NOMO-1 treated with DMSO at 0.1 percent for 48 hours (cell line): ENCODE measurements around the gene MAGEB1.
A peak's percentile ranks its signal among the peaks of the same experiment; 100 is the strongest.

ENCODE experiments used
- DNase-seq: peaks from one replicate; lab custom pipeline; 2025; ENCODE audit not compliant: unreplicated experiment; lab: John Stamatoyannopoulos, UW

MAGEB1 gene

GRCh38 chrX:30246769-30247489 lies at the start of gene MAGEB1:
TSS of gene MAGEB1 (plus strand) at chrX:30247146. CDS start at chrX:30250494, 3,348 bp downstream.
- DNase-seq, result no peak

GRCh38 chrX:30212172-30212571 lies 34.8 kb upstream of the MAGEB1 start:
- DNase-seq, result no peak

- no peak for DNase-seq
Measured at GRCh38 chrX:30215357-30215843, 31.5 kb upstream of the MAGEB1 start, which contains the start of gene MAGEB2. TSS of gene MAGEB2 (plus strand) at chrX:30215563. CDS start at chrX:30218581, 3,018 bp downstream.

- DNase-seq, result no peak
Measured at GRCh38 chrX:30217465-30217864, 29.5 kb upstream of the MAGEB1 start.

- no peak for DNase-seq
Measured at GRCh38 chrX:30219372-30219771, 27.6 kb upstream of the MAGEB1 start.

- no peak for DNase-seq
Measured at GRCh38 chrX:30220661-30221060, 26.3 kb upstream of the MAGEB1 start.

GRCh38 chrX:30224536-30224935 lies 22.4 kb upstream of the MAGEB1 start:
- DNase-seq, result no peak

- no peak for DNase-seq
Measured at GRCh38 chrX:30228526-30228925, 18.4 kb upstream of the MAGEB1 start.

GRCh38 chrX:30230395-30230794 lies 16.6 kb upstream of the MAGEB1 start, which contains the start of gene MAGEB3:
TSS of gene MAGEB3 (plus strand) at chrX:30230657. CDS start at chrX:30235925, 5,268 bp downstream.
- no peak for DNase-seq

GRCh38 chrX:30241724-30242415 lies 5.1 kb upstream of the MAGEB1 start, which contains the start of gene MAGEB4:
TSS of gene MAGEB4 (plus strand) at chrX:30242000. CDS start at chrX:30242136, 136 bp downstream.
- DNase-seq, result no peak

GRCh38 chrX:30248854-30249253 lies 1.9 kb downstream of the MAGEB1 start:
- no peak for DNase-seq

- DNase-seq, result no peak
Measured at GRCh38 chrX:30253257-30253656, 6.3 kb downstream of the MAGEB1 start.

GRCh38 chrX:30259927-30260326 lies 13.0 kb downstream of the MAGEB1 start:
- DNase-seq, result no peak

GRCh38 chrX:30261012-30261411 lies 14.1 kb downstream of the MAGEB1 start:
- DNase-seq, result no peak

GRCh38 chrX:30262763-30263162 lies 15.8 kb downstream of the MAGEB1 start:
- no peak for DNase-seq

- no peak for DNase-seq
Measured at GRCh38 chrX:30270639-30271038, 23.7 kb downstream of the MAGEB1 start.

GRCh38 chrX:30275498-30275897 lies 28.6 kb downstream of the MAGEB1 start:
- DNase-seq, result peak; percentile 5

- DNase-seq, result no peak
Measured at GRCh38 chrX:30278365-30278764, 31.4 kb downstream of the MAGEB1 start.

GRCh38 chrX:30280428-30280827 lies 33.5 kb downstream of the MAGEB1 start:
- DNase-seq, result no peak

- DNase-seq, result no peak
Measured at GRCh38 chrX:30282527-30282926, 35.6 kb downstream of the MAGEB1 start.

- DNase-seq, result peak; percentile 70
Measured at GRCh38 chrX:30283456-30284200, 36.7 kb downstream of the MAGEB1 start.
